Karpas-422 (cell line): ENCODE data around the gene CISH. TPM values are rescaled to one million over a fixed set of nuclear protein-coding genes. Genes with fewer than 3 reads are reported as not detected.

Experiments
- DNase-seq: peaks from one replicate; pipeline ENCODE4 v3.0.0-alpha.2; 2015
- H2AFZ ChIP-seq: fragments of 200-600 bp; sonication (generic); 2 replicates; pipeline ENCODE4 v1.6.1; 2014; ENCODE audit warnings: antibody characterized with exemption, low read length, mixed read lengths
- H3K27ac ChIP-seq: fragments of 200-600 bp; sonication (generic); 2 replicates; pipeline ENCODE4 v1.5.1; 2014; ENCODE audit warnings: mild to moderate bottlenecking, low read length, moderate library complexity
- H3K27me3 ChIP-seq: fragments of 200-600 bp; sonication (generic); 2 replicates; pipeline ENCODE4 v1.6.1; 2014; ENCODE audit warnings: low read length, mixed read lengths
- H3K36me3 ChIP-seq: fragments of 200-600 bp; sonication (generic); 2 replicates; pipeline ENCODE4 v1.6.1; 2014; ENCODE audit warnings: low read length, mixed read lengths; ENCODE audit not compliant: insufficient read depth
- H3K4me1 ChIP-seq: fragments of 200-600 bp; sonication (generic); 2 replicates; pipeline ENCODE4 v1.6.1; 2014; ENCODE audit warnings: mild to moderate bottlenecking, low read length, mixed read lengths
- H3K4me2 ChIP-seq: fragments of 200-600 bp; sonication (generic); 2 replicates; pipeline ENCODE4 v1.6.1; 2014; ENCODE audit warnings: low read length, low read depth, mild to moderate bottlenecking; ENCODE audit not compliant: poor library complexity, severe bottlenecking
- H3K4me3 ChIP-seq: fragments of 200-600 bp; sonication (generic); 2 replicates; pipeline ENCODE4 v1.5.1; 2014; ENCODE audit warnings: mild to moderate bottlenecking, antibody characterized with exemption, low read length, mixed read lengths
- H3K79me2 ChIP-seq: fragments of 200-600 bp; sonication (generic); 2 replicates; pipeline ENCODE4 v1.6.1; 2014; ENCODE audit warnings: mild to moderate bottlenecking, low read length, mixed read lengths
- H3K9ac ChIP-seq: fragments of 200-600 bp; sonication (generic); 2 replicates; pipeline ENCODE4 v1.6.0; 2014; ENCODE audit warnings: low read length
- H3K9me2 ChIP-seq: fragments of 200-600 bp; sonication (generic), shearing (Covaris generic); replicated peaks from 2 replicates; pipeline ENCODE4 v1.6.0; 2014; ENCODE audit warnings: mild to moderate bottlenecking, low read length, moderate library complexity; ENCODE audit not compliant: insufficient read depth
- H3K9me3 ChIP-seq: fragments of 300-700, 200-600 bp; sonication (generic); 2 replicates; pipeline ENCODE4 v1.6.1; 2014; ENCODE audit warnings: low read length, mixed read lengths
- H4K20me1 ChIP-seq: fragments of 200-600 bp; sonication (generic); 2 replicates; pipeline ENCODE4 v1.6.1; 2014; ENCODE audit warnings: mild to moderate bottlenecking, antibody characterized with exemption, low read length, low read depth; ENCODE audit not compliant: insufficient read depth
- total RNA-seq: library from RNA; depleted of rRNA; stranded (reverse); fragments of >200 nt; shearing (Covaris generic); gene quantifications from 2 replicates; pipeline ENCODE4 v1.2.3, GENCODE V29; 2014; ENCODE audit warnings: low replicate concordance

Gene CISH
- total RNA-seq, 1 experiment from 2014 or later, result not detected

DNA sequence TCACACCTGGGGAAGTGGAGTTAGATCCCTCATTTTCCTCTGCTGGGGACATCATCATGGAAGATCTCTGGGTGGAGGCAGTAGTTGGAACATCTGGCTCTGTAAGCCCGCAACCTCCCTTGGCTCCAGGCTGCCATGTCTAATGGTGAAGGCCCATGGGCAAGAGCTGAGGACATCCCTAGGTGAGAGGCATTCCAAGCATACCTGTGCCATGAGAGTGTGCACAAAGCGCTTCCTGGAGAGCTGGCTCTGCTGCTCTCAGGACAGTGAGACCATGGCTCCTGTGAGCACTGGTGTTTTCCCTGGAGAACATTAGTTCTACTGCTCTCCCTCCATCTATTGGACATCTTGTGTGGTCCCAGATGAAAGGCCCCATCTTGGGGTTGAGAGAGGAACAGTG, 13.1 kb upstream of the CISH start:
- Histone ChIP-seq H3K4me2 (no peak overlapping the region), H3K4me3 (no peak overlapping the region), H3K27me3 (no peaks in the 10 kb centered on the region), H3K79me2 (no peaks in the 10 kb centered on the region), H3K27ac (no peak overlapping the region), H3K36me3 (no peaks in the 10 kb centered on the region), H3K9me2 (no peaks in the 10 kb centered on the region), H4K20me1 (peaks cover 17% of the 10 kb centered on the region), H3K4me1 (no peaks in the 10 kb centered on the region; the same call in 1 of the 2 replicates), H2AFZ (no peak overlapping the region), H3K9me3 (no peaks in the 10 kb centered on the region), H3K9ac (no peak overlapping the region)
- DNase-seq, result no peak

DNA sequence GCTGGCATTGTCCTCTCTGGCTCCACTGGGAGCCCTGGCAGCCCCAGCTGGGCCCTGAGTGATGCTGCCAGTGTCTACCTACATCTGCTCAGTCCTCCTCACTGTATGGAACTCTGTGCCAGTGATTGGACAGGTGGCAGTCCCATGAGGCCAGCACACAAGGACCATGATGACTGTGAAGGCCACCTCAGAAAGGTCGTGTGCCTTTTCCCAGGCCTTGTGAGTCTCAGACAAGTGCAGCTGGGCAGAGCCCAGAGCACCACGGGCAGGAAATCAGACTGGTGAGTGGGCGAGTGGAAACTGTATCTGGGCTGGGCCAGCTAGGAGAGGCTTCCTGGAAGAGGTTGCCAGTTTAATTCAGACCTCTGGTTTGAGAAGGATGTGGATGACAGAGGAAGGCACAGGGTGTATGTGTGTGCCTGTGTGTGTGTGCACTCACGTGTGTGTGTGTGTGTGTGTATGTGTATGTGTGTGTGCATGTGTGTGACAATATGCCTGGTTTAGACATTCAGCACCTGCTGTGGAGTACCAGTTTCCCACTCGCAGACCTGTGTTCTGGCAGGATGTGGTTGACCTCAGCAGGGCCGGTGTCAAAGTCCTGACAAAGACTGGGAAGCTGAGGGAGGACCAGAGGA, 12.4 kb upstream of the CISH start:
- no peak overlapping the region for H3K4me3 ChIP-seq
- peaks cover 17% of the 10 kb centered on the region for H4K20me1 ChIP-seq
- no peaks in the 10 kb centered on the region for H3K79me2 ChIP-seq
- H3K27me3 ChIP-seq, result no peaks in the 10 kb centered on the region
- DNase-seq, result no peak
- no peaks in the 10 kb centered on the region for H3K9me2 ChIP-seq
- H3K27ac ChIP-seq, result no peak overlapping the region
- H2AFZ ChIP-seq, result no peak overlapping the region
- no peak overlapping the region for H3K4me2 ChIP-seq
- H3K9me3 ChIP-seq, result no peaks in the 10 kb centered on the region
- H3K36me3 ChIP-seq, result no peaks in the 10 kb centered on the region
- H3K4me1 ChIP-seq, result no peaks in the 10 kb centered on the region; the same call in 1 of the 2 replicates
- no peak overlapping the region for H3K9ac ChIP-seq

DNA sequence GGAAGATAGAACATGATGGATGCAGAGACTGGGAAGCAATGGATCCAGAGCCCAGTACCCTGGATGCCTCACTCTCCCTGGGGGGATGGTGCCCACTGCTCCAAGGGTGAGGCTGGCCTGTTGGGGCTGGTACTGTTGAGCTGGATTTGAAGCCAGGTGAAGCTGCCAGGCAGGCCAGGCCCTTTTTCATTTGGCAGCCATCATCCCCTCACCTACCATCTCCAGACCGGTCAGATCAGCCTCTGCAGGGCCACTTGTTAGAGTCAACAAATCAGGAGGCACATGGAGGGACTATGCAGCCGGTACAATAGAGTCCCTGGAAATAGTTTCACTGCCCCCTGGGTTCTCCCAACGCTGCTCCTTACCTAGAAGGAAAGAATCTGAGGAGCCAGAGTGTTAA, 11.3 kb upstream of the CISH start:
- H3K9me3 ChIP-seq, result no peaks in the 10 kb centered on the region
- no peaks in the 10 kb centered on the region for H3K36me3 ChIP-seq
- no peak overlapping the region for H3K27ac ChIP-seq
- H3K27me3 ChIP-seq, result no peaks in the 10 kb centered on the region; the same call in 1 of the 2 replicates
- no peak for DNase-seq
- H3K4me2 ChIP-seq, result no peak overlapping the region
- peaks cover 21% of the 10 kb centered on the region for H4K20me1 ChIP-seq
- H2AFZ ChIP-seq, result no peak overlapping the region
- no peak overlapping the region for H3K4me3 ChIP-seq
- H3K9ac ChIP-seq, result no peak overlapping the region
- H3K4me1 ChIP-seq, result peaks cover 3% of the 10 kb centered on the region
- no peaks in the 10 kb centered on the region for H3K79me2 ChIP-seq
- no peaks in the 10 kb centered on the region for H3K9me2 ChIP-seq

DNA sequence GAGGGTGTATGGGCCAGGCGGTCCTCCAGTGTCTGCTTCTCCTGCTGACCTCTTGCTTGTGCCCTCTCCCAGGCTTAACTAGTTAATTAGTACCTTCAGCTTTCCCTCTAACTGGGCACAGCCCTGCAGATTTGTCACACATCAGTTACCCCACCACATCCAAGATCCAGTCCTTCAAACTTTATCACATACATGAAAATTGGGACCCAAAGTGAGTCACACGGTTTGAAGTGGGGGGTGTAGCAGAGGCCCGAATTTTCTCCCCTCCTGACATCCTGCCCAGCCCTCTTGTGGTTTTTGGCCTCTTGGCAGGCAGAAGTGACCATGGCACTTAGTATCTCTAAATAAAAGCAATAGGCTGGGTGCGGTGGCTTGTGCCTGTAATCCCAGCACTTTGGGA, 9.2 kb upstream of the CISH start:
- Histone ChIP-seq H3K4me2 (no peak overlapping the region), H3K4me3 (no peak overlapping the region), H3K36me3 (no peaks in the 10 kb centered on the region), H3K27ac (no peak overlapping the region), H3K9ac (no peak overlapping the region), H3K9me2 (no peaks in the 10 kb centered on the region), H2AFZ (no peak overlapping the region), H3K9me3 (no peaks in the 10 kb centered on the region), H3K79me2 (no peaks in the 10 kb centered on the region), H3K4me1 (peaks cover 20% of the 10 kb centered on the region), H4K20me1 (peaks cover 13% of the 10 kb centered on the region), H3K27me3 (no peaks in the 10 kb centered on the region; the same call in 1 of the 2 replicates)
- DNase-seq, result no peak

DNA sequence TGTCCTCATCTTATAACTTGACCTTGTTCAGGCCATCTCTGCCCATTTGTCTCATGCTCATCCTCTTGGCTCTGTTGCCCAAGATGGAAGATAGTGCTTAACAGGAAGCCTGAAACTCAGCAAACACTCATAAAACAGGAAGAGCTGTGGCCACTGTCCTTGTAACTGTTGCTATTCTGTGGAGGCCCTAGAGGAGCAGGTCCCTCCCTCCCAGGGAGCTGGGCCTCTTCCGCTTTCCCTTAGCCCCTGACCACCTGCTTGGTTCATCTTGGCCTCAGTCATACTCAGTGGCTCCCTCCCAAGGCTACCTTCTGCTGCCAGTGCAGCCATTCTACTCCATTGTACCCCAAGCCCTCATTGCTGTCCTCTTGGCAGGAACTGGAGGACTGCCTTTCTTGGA, 8.8 kb upstream of the CISH start:
- H2AFZ ChIP-seq, result no peak overlapping the region
- H3K9ac ChIP-seq, result no peak overlapping the region
- H3K79me2 ChIP-seq, result no peaks in the 10 kb centered on the region
- no peaks in the 10 kb centered on the region for H3K9me3 ChIP-seq
- no peaks in the 10 kb centered on the region for H3K36me3 ChIP-seq
- no peak overlapping the region for H3K27ac ChIP-seq
- no peaks in the 10 kb centered on the region; the same call in 1 of the 2 replicates for H3K27me3 ChIP-seq
- no peak overlapping the region for H3K4me2 ChIP-seq
- H4K20me1 ChIP-seq, result peaks cover 13% of the 10 kb centered on the region
- DNase-seq, result no peak
- H3K4me1 ChIP-seq, result peaks cover 20% of the 10 kb centered on the region
- H3K4me3 ChIP-seq, result no peak overlapping the region
- H3K9me2 ChIP-seq, result no peaks in the 10 kb centered on the region

DNA sequence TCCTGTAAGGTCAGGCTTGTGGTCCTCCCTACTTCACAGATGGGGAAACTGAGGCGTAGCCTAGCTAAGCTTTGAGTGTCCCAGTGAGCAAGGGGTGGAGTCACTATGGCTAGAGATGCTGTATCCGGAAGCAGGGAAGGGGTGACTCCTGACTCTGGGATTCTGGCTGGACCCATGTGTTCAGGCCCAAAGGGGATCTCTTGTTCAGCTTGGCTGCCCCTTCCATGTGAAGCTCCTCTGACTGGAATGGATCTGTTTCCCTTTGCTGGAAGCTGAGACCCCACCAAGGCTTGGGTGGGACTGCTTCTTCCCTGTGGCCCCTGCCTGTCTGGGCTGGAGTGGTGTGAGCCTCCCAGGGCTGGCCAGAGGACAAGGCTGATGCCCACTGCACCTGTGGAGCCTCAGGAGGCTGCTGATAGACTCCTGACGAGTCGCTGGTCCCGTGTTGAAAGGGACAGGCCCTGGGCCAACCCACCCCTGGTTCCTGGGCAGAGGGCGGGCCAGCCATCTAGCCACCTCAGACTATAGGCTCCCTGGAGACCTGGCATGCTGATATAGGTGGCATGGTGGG, 6.4 kb upstream of the CISH start:
- Histone ChIP-seq H3K9me2 (no peaks in the 10 kb centered on the region), H2AFZ (peak overlapping the region; percentile 99; the same call in 1 of the 2 replicates), H3K4me1 (peaks cover 20% of the 10 kb centered on the region), H3K36me3 (no peaks in the 10 kb centered on the region), H3K79me2 (no peaks in the 10 kb centered on the region), H3K27ac (no peak overlapping the region), H3K4me2 (peak overlapping the region; percentile 96), H4K20me1 (peaks cover 4% of the 10 kb centered on the region; the same call in 1 of the 2 replicates), H3K27me3 (no peaks in the 10 kb centered on the region; the same call in 1 of the 2 replicates), H3K9me3 (no peaks in the 10 kb centered on the region), H3K9ac (peak overlapping the region; percentile 81), H3K4me3 (peak overlapping the region; percentile 86)
- no peak for DNase-seq

DNA sequence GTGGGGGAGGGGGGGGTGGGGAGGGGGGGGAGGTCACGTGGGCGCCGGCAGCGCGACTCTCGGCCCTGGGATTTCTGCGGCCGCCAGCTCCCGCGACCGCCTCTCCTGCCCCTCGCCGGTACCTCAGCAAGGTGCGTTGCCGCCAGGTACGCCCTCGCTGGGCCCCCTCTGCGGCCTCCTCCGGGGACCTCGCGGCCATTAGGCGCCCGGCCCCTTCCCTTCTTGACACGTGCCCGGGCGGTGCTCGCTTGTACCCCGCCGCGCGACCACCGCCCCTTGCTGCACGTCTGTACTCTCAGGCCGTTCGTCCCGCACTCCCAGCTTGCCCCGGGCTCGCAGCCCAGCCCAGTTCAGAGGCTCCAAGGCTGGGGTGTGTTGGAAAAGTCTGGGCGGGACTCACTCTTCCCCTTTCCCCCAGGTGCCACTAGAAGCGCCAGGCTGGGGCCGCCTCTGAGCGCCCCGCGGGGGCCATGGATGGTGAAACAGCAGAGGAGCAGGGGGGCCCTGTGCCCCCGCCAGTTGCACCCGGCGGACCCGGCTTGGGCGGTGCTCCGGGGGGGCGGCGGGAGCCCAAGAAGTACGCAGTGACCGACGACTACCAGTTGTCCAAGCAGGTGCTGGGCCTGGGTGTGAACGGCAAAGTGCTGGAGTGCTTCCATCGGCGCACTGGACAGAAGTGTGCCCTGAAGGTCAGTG, 5.7 kb upstream of the CISH start, which contains the start of gene MAPKAPK3:
Gene MAPKAPK3 (plus strand): TSS at position 56 of the 696 bp plus-strand sequence. CDS start 415 bp downstream, at position 471.
- no peaks in the 10 kb centered on the region for H3K79me2 ChIP-seq
- peak within 1 kb of the TSS; percentile 99 for H2AFZ ChIP-seq
- H3K9me3 ChIP-seq, result no peaks in the 10 kb centered on the region
- no peaks in the 10 kb centered on the region for H3K36me3 ChIP-seq
- H3K4me2 ChIP-seq, result peak within 1 kb of the TSS; percentile 96
- H4K20me1 ChIP-seq, result peaks cover 10% of the 10 kb centered on the region; the same call in 1 of the 2 replicates
- no peaks in the 10 kb centered on the region; the same call in 1 of the 2 replicates for H3K27me3 ChIP-seq
- peaks cover 21% of the 10 kb centered on the region for H3K4me1 ChIP-seq
- no peaks in the 10 kb centered on the region for H3K9me2 ChIP-seq
- H3K4me3 ChIP-seq, result peak within 1 kb of the TSS; percentile 86
- DNase-seq, result peak; percentile 67
- H3K27ac ChIP-seq, result 0 out of 2 replicates have a peak within 1 kb of the TSS, but pooled peaks have one; percentile 7
- peak within 1 kb of the TSS; percentile 81 for H3K9ac ChIP-seq

DNA sequence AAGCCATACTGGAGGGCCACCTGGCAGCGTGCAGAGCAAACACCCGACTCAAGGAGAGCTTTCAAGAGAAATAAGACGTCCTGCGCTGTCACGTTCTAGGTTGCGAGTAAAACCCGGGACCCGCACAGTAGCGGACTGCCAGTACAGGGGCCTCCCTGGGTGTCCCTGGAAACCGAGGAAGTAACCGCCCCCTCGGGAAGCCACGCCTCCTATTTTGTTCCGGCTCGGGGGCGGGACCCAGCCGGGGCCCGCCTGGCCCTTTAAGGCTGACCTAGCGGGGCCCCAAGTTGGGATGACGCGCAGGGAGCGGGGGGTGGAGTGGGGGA, 5.2 kb upstream of the CISH start:
- Histone ChIP-seq H4K20me1 (peaks cover 10% of the 10 kb centered on the region; the same call in 1 of the 2 replicates), H3K79me2 (no peaks in the 10 kb centered on the region)

More for the DNA sequence above, 5.2 kb upstream of the CISH start:
- Histone ChIP-seq H3K27me3 (no peaks in the 10 kb centered on the region; the same call in 1 of the 2 replicates), H3K36me3 (no peaks in the 10 kb centered on the region), H3K9me2 (no peaks in the 10 kb centered on the region), H3K9ac (peak overlapping the region; percentile 60), H3K4me3 (peak overlapping the region; percentile 64), H2AFZ (peak overlapping the region; percentile 58), H3K9me3 (no peaks in the 10 kb centered on the region), H3K4me2 (peak overlapping the region; percentile 87), H3K27ac (0 out of 2 replicates have a peak overlapping the region, but pooled peaks have one; percentile 7), H3K4me1 (peaks cover 25% of the 10 kb centered on the region)
- peak; percentile 96 for DNase-seq
